Tibial artery (tissue), 4 donors: Measurements from ENCODE around the gene MAP3K4.

ENCODE experiments used
- DNase-seq, 2 donors: peaks; one replicate each; pipeline ENCODE4 v3.0.0-alpha.2; 2019
- H3K27ac ChIP-seq, 2 donors: fragments of 200-600 bp; sonication (generic) in 1 of 2; 1 replicate in 1 of 2; 2 replicates in 1 of 2; pipeline ENCODE4 v1.5.1; 2018 to 2019; ENCODE audit warnings: mild to moderate bottlenecking in 1 of 2
- H3K27me3 ChIP-seq, 2 donors: fragments of 200-600 bp; sonication (generic) in 1 of 2; one replicate each; pipeline versions ENCODE4 v1.5.1 to v1.6.0; 2016 to 2019
- H3K36me3 ChIP-seq, 3 donors: fragments of 200-600 bp; sonication (generic) in 2 of 3; one replicate each; pipeline ENCODE4 v1.5.1; 2016 to 2019; ENCODE audit warnings: mild to moderate bottlenecking in 2 of 3
- H3K4me1 ChIP-seq, 4 donors: fragments of 200-600 bp; sonication (generic) in 2 of 4; 1 replicate in 3 of 4; 2 replicates in 1 of 4; pipeline ENCODE4 v1.5.1; 2016 to 2019
- H3K4me3 ChIP-seq, 2 donors: fragments of 200-600 bp; sonication (generic) in 1 of 2; 1 replicate in 1 of 2; 2 replicates in 1 of 2; pipeline ENCODE4 v1.5.1; 2018 to 2019; ENCODE audit warnings: mild to moderate bottlenecking in 2 of 2
- H3K9me3 ChIP-seq, 3 donors: fragments of 200-600 bp; sonication (generic) in 1 of 3; one replicate each; pipeline ENCODE4 v1.5.1; 2016 to 2019
- intact Hi-C: fragments of 100-400 bp; cut with DNase I; formaldehyde crosslinking; loops from one replicate; pipeline ENCODE4 v1.15.0; 2023; ENCODE audit warnings: low total_unique reads
- TF ChIP-seq, protein P1 (sequence below), 2 experiments: fragments of 200-600 bp in 1 of 2; fragments of 450-650 bp in 1 of 2; IDR thresholded peaks; one replicate each; pipeline ENCODE4 v1.5.1; 2017 to 2019; ENCODE audit warnings: antibody characterized with exemption in 2 of 2, mild to moderate bottlenecking in 1 of 2, moderate library complexity in 1 of 2

The MAP3K4 gene

DNA sequence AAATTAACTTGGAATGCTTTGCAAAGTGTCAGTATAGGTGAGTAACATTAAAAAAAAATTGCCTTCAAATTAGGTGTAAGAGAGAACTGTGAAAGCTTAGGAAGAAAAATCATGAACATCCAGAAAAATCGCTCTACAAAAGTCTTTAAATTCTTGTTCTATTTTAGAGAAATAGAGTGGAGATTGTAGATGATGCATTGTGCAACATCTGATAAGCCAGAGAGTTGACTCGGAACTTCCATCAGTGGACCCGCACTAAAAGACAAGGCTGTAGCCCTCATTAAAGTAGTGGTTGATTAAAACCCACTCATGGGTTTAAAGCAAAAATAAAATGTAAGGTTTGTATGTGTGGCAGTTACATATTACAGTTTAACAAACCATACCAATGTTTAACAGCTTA, 35.8 kb downstream of the MAP3K4 start:
- no peak for DNase-seq
- TF ChIP-seq, protein P1, sequence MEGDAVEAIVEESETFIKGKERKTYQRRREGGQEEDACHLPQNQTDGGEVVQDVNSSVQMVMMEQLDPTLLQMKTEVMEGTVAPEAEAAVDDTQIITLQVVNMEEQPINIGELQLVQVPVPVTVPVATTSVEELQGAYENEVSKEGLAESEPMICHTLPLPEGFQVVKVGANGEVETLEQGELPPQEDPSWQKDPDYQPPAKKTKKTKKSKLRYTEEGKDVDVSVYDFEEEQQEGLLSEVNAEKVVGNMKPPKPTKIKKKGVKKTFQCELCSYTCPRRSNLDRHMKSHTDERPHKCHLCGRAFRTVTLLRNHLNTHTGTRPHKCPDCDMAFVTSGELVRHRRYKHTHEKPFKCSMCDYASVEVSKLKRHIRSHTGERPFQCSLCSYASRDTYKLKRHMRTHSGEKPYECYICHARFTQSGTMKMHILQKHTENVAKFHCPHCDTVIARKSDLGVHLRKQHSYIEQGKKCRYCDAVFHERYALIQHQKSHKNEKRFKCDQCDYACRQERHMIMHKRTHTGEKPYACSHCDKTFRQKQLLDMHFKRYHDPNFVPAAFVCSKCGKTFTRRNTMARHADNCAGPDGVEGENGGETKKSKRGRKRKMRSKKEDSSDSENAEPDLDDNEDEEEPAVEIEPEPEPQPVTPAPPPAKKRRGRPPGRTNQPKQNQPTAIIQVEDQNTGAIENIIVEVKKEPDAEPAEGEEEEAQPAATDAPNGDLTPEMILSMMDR (IDR thresholded peaks at IDR 0.05), result no peak
- Histone ChIP-seq H3K36me3 (peaks cover 0 to 2% (median 0%) of the 10 kb centered on the region in 3 donors), H3K27me3 (no peaks in the 10 kb centered on the region), H3K4me1 (peaks cover 0 to 30% (median 8%) of the 10 kb centered on the region in 4 donors), H3K9me3 (no peaks in the 10 kb centered on the region), H3K4me3 (no peak overlapping the region), H3K27ac (no peak overlapping the region)
- intact Hi-C loops, result no loop called here

DNA sequence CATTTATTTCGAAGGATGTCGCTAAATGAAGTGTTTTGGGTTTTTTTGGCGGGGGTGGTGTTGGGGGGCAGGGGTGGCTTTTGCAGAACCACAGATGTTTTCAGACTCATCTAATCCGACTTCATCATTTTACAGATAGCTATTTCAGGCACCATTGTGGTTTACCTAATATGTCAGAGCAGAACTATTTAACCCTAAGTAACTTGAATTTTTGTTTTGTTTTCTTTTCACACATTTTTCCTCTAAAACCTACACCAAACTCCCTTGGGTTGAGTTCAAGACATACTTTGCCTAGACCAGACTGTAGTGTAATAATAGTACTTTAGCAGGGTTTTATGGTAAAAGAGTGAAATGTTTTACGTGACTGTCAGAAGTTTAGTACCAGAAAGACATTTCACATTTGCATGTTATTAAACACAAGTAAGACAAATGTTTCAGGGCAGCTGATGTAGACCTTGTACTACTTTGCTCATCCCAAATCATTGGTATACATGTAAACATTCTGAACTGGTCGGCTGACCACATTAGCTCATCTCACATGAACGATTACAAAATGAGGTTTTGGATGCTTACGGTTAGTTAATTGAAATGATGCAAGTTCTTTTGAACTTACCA, 37.7 kb downstream of the MAP3K4 start:
- Histone ChIP-seq H3K27me3 (no peaks in the 10 kb centered on the region), H3K4me1 (peaks cover 0 to 30% (median 8%) of the 10 kb centered on the region in 4 donors), H3K9me3 (no peaks in the 10 kb centered on the region), H3K4me3 (peak overlapping the region in 1 of 2 donors; percentile 1), H3K36me3 (no peaks in the 10 kb centered on the region), H3K27ac (peak overlapping the region in 1 of 2 donors; percentile 34)
- DNase-seq, result no peak
- intact Hi-C loops, result no loop called here
- TF ChIP-seq, protein P1 (IDR thresholded peaks at IDR 0.05), result no peak

DNA sequence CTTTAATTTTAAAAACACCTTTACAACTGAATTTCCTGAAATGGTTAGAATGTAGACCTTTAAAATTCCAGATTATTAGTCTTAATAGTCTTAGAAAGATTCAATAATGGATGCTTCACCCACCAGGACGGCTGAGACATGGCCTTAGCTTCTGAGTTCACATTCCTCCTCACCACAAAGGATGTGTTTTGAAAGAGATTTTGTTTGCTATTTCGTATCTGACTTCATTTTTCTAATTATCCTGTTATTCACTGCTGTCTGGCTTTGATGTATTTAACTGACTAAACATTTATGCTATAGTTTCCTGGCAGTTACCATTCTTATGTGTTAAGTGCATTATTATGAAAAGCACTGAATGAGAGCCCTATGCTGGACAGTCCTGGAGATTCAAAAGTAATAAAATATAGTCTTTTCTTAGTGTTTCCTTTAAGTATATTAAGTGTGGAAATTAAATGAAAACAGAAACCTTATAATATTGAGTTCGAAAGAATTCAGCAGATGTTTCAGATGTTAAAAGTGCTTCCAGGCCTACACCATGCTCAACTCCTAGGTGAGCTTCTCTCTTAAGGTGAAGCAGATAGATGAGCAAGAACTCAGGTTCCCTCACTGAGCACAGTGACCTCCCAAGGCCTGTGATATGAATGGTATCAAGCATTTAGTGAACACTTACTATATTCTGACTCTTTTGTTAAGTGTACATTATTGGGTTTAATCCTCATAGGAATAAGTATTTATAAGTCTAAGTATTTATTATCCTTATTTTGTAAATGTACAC, 40.3 kb downstream of the MAP3K4 start:
- Histone ChIP-seq H3K4me1 (peaks cover 0 to 30% (median 8%) of the 10 kb centered on the region in 4 donors), H3K27me3 (no peaks in the 10 kb centered on the region), H3K4me3 (no peak overlapping the region), H3K9me3 (no peaks in the 10 kb centered on the region), H3K27ac (no peak overlapping the region), H3K36me3 (peaks cover 0 to 4% (median 4%) of the 10 kb centered on the region in 3 donors)
- TF ChIP-seq, protein P1 (IDR thresholded peaks at IDR 0.05), result no peak
- no peak for DNase-seq
- intact Hi-C loops, result no loop called here

- peaks cover 0 to 14% (median 4%) of the 10 kb centered on the region in 3 donors for H3K36me3 ChIP-seq
These were observed 42.1 kb downstream of the MAP3K4 start for GRCh38 chr6:161033667-161034066.

DNA sequence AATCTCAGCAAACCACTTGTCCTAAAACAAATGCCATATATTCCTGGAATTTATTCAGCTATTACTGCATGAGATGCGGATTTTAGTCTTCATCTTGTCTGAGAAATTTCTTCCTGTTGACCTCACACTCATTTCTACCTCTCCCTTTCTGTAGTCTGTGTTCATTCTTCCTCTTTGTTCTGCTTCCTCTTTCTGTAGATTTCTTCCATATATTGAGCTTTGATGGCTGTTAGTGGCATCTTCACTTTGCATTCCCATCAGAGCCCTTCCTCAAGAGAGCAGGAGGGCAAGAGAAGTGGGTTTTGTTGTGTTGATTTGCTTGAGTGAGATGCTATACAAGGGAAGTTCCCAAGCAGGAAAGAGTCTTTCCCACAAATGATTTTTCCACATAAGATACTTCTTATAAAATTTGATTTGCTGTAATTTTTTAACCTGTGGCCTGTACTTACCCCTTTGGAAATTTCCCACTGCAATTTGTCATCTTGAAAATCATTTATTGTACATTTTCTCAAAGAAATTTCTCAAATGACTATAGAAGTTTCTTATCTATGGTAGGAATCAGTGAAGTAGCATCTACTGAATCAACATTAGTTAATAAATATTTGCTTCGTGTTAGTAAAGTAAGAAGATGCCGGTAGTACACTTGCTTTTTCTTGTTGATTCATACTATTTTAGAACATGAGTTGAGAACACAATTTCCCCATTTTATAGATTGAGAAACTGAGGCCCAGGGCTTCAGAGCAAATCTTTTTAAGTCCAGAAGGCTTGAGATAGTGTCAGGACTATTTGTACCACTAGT, 43.8 kb downstream of the MAP3K4 start:
- intact Hi-C loops, result no loop called here
- Histone ChIP-seq H3K27ac (no peak overlapping the region), H3K27me3 (no peaks in the 10 kb centered on the region), H3K36me3 (peaks cover 0 to 14% (median 4%) of the 10 kb centered on the region in 3 donors), H3K9me3 (no peaks in the 10 kb centered on the region), H3K4me1 (peaks cover 0 to 6% (median 0%) of the 10 kb centered on the region in 4 donors), H3K4me3 (no peak overlapping the region)
- TF ChIP-seq, protein P1 (IDR thresholded peaks at IDR 0.05), result no peak
- DNase-seq, result no peak

More at GRCh38 chr6:161033667-161034066, 42.1 kb downstream of the MAP3K4 start:
- Histone ChIP-seq H3K4me1 (peaks cover 0 to 21% (median 6%) of the 10 kb centered on the region in 4 donors), H3K27ac (no peak overlapping the region), H3K4me3 (no peak overlapping the region), H3K9me3 (no peaks in the 10 kb centered on the region), H3K27me3 (no peaks in the 10 kb centered on the region)
- TF ChIP-seq, protein P1 (IDR thresholded peaks at IDR 0.05), result no peak
- intact Hi-C loops, result no loop called here
- DNase-seq, result no peak
